HG02885 (cell line): ENCODE results near the gene C11orf86.
"Not testable (repeated sequence)": the region's sequence is repeated elsewhere in the genome, so short reads cannot be mapped to it uniquely, and the experiment has no call there.

ENCODE experiments used
- ATAC-seq: cut with Tn5 transposase; IDR thresholded peaks from one replicate; pipeline ENCODE4 v1.9.1; 2021; ENCODE audit warnings: mild to moderate bottlenecking; ENCODE audit not compliant: unreplicated experiment, poor library complexity

Gene C11orf86, protein sequence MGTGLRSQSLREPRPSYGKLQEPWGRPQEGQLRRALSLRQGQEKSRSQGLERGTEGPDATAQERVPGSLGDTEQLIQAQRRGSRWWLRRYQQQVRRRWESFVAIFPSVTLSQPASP

DNA sequence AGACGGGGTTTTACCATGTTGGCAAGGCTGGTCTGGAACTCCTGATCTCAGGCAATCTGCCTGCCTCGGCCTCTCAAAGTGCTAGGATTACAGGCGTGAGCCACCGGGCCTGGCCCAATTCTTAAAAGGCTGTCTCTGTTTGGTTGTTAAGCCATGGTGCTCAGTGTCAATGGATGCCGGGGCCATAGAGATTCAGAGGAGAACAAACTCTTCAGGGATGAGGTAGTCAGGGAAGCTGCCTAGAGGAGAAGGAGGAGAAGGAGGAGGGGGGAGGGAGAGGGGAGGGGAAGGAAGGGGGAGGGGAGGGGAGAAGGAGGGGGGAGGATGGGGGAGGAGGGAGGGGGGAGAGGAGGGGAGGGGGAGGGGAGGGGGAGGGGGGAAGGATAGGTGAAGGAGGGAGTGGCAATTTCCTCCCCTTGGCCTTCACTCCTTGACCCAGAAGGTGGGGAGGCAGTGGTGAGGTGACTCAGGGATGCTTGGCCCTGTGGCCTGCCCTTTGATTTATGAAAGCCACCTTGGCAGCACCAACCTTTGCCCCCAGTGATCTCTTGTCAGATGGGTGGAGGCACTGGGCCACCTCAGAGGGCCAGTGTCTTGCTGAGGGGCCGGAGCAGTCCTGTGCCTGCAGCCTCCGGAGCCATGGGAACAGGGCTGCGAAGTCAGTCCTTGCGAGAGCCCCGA lies at the start of gene C11orf86:
TSS of gene C11orf86 (plus strand) at position 581 of the 681 bp plus-strand sequence. CDS start at position 640, 59 bp downstream.
- ATAC-seq: no peak

- ATAC-seq: no peak
Observed at GRCh38 chr11:66929753-66930152, 45.4 kb upstream of the C11orf86 start.

- ATAC-seq: no peak
Observed at GRCh38 chr11:66932543-66932942, 42.6 kb upstream of the C11orf86 start.

DNA sequence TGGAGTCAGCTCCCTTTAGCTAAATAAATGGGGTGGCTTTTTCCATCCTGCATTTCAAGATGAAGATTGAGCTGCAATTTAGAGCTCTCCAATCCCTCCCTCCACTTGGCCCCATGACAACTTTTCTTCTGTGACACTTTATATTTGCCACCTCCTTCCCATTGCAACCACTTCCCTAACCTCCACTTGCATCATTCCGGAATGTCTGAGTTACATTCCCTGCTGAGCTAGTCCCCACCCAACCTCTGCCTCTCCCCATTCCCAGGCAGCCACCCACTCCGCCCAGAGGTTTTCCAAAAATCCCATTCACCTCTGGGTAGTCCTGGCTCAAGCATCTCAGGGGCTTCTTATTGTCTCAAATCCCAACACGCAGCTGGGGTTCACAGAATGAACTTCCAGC lies 41.6 kb upstream of the C11orf86 start:
- ATAC-seq: no peak

GRCh38 chr11:66934950-66935779 lies 39.9 kb upstream of the C11orf86 start:
- no peak for ATAC-seq

DNA sequence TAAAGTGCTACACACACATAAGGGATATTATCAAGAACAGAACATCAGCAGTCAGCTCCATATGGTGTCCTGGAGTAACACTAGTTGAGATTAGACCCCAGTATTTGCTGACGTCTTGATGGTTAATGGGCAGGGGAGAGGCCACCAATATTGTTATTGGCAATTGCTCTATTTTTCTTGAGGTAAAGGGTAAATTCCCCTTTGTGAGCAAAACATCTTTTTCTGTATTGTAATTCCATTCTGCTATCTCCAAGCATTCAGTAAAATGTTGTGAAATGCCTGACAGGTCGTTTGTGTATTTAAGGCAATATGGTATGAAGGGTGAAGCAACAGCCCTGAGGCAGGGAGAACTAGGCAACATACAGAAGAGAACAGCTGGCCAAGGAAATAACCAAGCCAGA lies 38.8 kb upstream of the C11orf86 start:
- no peak for ATAC-seq

DNA sequence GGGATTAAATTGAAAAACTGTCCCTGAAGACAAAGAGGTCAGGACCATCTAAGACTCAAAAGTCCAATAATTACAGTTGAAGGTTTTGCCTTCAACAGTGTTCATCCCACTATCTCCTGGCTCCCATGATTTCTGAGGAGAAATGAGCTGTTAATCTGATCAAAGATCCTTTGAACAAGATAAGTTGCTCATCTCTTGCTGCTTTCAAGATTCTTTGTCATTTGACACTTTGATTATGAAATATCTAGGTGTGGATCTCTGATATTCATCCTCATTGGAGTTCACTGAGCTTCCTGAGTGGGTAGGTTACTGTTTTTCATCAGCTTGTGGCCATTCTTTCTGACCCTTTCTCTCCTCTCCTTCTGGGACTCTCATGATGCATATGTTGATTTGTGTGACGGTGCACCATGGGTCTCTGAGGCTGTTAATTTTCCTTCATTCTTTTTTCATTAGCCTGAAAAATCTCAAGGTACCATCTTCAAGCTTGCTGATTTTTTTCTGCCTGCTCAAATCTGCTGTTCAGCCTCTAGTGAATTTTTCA lies 37.8 kb upstream of the C11orf86 start:
- no peak for ATAC-seq

DNA sequence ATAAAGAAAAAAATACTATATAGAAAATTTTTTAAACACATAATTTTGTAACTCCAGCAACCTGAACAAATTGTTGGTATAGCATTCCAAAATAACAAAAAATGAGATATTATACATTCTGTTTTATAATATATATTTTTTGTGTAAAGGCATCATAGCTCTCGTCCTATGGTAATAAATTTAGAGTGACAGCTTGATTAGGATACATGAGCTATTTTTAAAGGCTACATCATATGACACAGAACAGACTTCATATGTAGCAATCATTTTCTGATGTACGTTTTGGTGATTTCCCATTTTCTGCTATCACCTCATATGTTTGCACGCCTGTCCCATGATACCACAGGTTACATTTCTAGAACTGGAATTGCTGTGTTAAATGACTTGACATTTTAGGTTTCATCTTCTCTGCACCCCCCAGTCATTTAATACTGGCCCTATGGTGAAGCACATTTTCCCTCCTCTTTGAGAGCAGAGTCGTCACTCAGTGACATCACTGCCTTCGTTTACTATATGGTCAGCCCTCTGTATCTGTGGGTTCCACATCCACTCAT lies 36.4 kb upstream of the C11orf86 start:
- no peak for ATAC-seq

GRCh38 chr11:66950112-66950535 lies 25.0 kb upstream of the C11orf86 start:
- no peak for ATAC-seq

DNA sequence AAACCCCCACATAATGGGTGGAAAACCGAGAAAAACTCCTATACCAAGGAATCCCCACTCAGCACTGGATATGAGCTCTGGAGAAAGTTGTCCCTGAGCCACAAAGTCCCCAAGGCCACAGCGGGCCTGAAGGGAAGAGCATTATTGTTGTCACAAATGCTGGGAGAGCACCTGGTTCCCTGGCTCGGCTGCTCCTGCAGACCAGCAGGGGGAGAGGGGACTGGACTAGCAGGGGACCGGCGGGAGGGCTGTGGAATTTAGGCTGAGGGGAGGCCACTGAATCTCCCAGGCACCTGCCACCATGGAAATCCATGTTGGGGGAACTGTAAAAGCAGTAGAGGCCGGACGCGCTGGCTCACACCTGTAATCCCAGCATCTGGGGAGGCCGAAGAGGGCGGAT lies 24.0 kb upstream of the C11orf86 start:
- no peak for ATAC-seq

DNA sequence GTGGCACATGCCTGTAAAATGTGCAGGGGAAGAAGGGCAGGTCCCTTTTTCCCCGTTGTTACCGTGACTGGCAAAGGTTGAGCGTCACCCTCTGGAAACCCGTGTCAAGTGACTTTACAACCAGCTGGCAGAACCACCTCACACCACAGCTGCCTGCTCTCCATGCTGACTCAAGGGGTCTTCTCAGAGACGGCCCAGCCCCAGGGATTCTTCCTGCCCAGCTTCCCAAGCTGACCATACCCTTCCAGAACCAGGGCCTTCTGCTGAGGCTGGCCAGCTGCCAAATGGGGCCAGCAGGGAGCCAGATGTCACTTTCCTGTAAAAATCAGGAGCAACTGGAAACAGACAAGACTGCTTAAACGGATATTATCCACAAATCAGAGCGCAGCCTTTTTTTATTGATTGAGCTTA lies 23.2 kb upstream of the C11orf86 start:
- ATAC-seq: no peak

- no peak for ATAC-seq
Observed at GRCh38 chr11:66953081-66953833, 21.8 kb upstream of the C11orf86 start.

- ATAC-seq: no peak
Observed at GRCh38 chr11:66956689-66957290, 18.3 kb upstream of the C11orf86 start.

- ATAC-seq: peak; percentile 43
Observed at GRCh38 chr11:66957971-66958231, 17.2 kb upstream of the C11orf86 start.

- ATAC-seq: peak; percentile 91
Observed at GRCh38 chr11:66958232-66958955, 16.7 kb upstream of the C11orf86 start, which contains the start of gene PC. PC (minus strand) TSS chr11:66958383; CDS start chr11:66872159, 86,224 bp downstream.

DNA sequence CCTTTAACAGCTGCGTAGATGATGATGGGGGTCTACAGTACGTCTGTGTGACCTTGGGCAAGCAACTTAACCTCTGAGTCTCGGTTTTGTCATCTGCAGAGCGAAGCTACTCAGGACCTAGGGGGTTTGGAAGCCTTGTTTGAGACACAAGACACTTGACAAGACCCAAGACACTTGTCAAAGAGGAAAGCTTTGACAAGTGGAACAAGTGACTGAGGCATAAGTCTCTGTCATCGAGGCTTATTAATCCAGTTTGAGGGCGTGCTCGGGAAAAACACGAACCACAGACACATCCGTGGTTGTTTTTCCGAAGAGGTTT lies 16.2 kb upstream of the C11orf86 start:
- no peak for ATAC-seq

DNA sequence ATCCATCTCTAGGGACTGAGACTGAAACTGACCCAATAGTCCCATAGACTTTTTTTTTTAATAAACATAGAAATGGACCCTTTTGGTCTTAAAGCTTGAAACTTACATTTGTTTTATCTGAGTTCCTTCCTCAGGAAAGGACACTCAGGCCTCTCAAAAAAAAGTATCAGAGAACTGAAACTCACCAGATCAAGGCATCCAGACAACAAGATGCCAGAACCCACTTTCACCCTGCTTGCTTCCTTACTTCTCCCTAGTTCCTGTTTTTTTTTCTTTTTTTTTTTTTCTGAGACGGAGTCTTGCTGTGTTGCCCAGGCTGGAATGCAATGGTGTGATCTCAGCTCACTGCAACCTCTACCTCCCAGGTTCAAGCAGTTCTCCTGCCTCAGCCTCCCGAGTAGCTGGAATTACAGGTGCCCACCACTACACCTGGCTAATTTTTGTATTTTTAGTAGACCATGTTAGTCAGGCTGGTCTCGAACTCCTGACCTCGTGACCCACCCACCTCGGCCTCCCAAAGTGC lies 13.4 kb upstream of the C11orf86 start:
- ATAC-seq: not testable (repeated sequence)

DNA sequence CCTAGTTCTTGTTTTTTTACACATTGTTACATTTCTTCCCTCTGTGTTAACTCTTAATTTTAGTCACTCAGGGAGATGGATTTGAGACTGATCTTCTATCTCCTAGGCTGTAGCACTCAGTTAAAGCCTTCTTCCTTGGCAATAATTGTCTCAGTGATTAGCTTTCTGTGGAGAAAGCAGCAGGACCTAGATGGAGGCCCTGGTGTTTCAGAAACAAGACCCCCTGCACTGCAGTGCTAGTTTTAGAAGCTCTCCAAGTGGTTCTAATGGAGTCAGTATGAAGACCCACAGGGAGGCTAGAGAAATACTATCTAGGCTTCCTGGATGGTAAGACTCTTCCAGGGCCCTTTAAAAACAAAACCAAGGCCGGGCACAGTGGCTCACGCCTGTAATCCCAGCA lies 12.9 kb upstream of the C11orf86 start:
- ATAC-seq: no peak

DNA sequence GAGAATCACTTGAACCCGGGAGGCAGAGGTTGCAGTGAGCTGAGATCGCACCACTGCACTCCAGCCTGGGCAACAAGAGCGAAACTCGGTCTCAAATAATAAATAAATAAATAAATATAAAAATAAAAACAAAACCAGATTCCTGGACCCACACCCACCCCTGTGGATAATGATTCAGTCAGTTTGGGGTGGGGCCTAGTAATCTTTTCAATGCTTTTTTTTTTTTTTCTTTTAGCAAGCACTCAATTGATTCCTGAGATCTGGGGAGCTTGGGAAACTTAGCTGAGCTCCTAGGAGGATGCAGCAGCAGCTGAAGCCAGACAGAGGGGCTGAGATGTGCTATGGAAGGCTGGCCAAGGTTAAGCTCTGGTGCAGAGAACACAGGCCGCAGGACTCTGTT lies 12.3 kb upstream of the C11orf86 start:
- ATAC-seq: no peak
